NCI-H2227 (cell line): ENCODE results near the gene GAL.

Experiments
- DNase-seq: peaks from one replicate; lab custom pipeline; 2025; ENCODE audit not compliant: unreplicated experiment; lab: John Stamatoyannopoulos, UW

Gene GAL

DNA sequence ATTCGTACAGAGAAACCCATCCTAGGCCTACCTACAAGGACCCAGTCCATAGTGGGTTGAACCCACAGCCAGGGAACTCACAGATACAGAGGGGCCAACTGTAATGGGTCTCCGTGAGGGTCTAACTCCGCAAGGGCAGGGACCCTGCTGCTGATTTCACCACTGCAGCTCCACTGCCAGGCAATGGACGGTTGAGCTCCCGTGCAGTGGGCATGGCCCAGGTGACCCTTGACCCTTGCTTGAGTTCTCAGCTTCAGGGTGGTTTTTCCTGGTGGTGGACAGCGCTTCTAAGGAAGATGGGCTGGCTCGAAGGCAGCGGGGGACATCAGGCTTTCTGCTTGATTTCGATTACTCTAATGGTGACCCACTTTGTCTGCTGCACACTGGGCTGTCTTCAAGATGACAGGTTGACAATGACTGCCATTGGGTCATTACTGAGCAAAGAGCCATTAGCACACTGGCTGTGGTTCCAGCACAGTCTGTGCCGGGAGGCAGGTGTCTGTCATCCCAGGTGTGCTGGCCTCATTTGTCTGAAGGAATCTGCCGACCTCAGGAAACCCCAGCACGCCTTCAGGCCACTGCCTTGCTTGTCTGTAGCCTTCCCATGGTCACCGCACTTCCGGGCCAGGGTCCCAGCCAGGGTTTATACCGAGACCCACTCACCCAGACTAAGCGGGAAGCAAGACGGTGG is 3.7 kb upstream of the GAL start:
- no peak for DNase-seq

DNA sequence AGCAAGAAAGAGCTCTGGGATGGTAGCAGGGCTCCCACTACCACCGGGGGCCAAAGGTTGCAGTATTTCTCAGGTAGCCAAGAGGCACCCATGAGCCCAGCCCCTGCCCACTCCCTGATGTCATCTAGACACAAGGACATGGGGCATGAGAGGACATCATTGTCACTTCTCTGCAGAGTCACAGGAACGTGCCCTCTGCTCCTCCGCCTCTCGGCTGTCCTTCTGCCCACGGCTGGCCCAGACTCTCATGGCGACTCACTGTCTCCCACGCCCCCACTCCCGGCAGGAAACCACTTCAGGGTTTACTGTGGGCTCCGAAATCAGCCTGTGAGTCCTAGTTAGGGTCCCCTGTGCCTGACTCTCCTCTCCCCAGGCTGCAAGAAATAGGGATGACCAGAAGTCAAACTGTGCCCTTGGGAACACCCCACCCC is 1.8 kb upstream of the GAL start:
- no peak for DNase-seq

DNA sequence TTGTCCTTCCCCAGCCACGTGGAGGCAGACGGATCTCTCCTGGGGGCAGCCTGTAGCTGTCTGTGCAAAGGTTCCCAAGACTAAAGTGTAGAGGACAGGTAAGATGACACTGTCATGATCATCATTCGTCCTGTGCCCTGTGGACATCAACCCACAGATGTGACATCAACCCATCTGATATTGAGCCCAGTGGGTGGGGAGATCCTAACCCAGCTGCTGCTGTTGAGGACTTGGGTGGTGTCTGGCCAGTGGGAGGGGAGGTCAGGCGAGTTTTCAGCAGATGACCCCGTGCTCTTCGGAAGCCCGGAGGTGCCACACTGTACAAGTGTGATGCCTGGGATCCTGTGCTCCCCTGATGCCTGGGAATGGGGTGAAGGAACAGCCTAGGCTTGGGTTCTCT is 1.2 kb upstream of the GAL start:
- DNase-seq = no peak

DNA sequence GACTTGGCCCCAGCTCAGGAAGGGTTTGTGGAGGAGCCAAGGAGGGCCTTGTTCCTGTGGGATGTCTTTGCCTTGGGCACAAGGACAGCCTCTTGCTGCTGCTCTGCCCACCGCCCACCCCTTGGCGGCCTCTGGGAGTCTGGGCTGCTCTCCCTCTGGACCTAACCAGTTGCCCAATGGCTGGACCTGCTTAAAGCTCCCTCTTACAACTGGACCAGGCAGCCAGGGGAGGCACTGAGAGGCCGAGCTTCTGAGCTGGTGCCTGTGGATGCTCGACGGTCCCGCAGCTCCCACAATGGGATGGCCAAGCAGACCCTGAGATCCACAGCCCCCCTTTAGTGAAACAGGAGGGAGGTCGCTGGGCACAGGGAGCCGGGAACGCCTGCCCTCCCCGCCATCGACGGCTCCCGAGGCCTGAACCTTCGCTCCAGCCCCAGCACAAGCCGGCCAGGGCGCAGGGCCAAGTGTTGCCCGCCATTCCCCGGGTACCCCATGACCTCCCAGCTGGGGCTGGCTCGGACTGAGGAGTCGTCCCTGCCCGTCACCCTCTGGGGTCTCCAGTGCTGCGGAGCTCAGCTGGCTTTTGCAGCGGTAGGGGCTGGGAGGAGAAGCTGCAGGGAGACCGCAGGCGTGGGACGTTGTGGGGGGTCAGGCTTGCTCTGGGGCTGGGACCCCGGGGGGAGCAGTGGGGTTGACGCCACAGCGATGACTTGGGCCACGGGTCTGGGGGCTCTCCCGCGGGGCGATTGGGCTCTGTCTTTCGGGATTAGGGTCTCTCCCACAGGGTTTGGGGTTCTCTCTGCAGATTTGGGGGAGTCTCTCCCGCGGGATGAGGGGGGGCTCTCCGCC is 584 bp upstream of the GAL start:
- no peak for DNase-seq

DNA sequence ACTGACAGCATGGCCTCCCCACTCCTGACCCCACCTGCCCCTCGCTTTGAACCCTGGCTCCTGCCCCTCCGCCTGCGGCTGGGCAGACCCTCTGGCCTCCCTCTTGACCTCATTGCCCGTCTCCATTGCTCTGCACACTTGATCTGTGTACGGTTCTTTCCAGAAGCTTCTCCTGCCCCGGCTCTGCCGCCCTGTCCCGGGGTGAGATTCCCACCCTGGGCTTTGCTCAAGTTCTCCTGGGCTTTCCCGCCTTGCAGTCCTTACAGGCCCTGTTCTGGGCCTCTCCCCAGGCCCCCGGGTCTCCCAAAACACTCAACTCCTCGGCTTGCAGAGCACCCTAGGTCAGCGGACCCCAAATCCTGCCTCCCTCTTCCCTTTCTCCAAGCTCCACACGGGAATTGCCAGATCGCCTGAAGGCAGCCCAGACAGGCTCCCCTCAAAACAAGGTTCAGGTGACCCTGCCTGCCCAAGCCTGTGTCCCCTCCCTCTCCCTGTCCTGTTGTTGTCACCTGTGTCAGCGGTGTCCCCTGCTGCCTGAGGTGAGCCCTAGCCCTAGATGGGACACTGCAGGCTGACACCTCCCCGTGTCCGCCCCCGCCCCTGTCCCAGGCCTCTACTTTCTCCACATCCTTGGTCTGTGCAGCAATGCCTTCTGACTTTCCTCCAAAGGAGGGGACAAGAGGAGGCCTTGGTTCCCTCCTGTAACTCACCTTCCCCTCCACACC is 1.5 kb downstream of the GAL start:
- no peak for DNase-seq

DNA sequence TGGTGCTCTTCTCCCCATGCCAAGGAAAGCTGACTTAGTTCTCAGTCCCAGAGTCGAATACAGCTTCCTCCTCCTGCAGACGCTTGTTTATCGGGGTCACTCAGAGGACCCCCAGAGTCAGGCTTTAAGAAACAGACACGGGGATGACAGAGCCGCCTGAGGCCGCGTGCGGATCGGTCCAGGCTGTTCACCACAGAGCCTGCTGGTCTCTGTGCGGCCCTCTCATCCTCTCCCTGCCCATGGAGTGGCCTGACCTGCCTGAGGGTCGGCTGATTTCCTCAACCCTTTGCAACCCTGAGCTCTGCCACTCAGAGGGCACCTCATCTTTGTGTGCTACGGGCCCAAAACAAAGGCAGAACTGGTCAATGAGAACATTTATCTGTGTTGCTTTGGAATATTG is 2.1 kb downstream of the GAL start:
- DNase-seq = no peak

DNA sequence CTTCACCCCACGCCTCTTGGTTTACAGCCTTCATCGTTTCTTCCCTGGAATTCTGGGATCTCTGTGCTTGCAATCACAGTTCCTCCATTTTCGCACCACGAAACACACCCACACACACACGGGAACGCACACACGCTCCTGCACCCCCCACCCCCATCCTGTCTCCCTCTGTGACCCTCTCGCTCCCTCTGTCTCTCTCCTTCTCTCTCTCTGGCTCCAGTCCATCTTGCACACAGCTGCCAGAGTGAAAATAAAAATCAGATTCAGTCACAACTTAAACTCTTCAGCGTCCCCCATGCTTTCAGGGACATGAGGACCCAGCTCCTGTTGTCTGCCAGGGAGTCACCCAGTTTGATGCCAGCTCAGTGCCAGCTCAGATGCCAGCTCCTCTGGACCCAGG is 3.0 kb downstream of the GAL start:
- DNase-seq = no peak

DNA sequence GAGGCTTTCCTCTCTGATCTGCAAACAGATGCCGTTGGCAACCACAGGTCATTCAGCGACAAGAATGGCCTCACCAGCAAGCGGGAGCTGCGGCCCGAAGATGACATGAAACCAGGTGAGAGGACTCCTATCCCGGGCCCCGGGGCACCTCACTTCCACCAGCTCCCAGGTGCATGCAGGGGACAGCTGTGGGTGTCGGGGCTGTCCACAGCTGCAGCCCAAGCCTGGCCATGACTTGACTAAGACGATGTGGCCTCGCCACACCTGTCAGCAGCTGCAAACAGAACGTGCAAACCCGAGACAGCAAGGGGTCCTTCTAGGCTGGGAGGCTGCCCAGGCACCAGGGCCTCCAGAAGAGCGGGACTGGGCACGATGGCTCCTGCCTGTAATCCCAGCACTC is 3.6 kb downstream of the GAL start:
- DNase-seq = no peak

DNA sequence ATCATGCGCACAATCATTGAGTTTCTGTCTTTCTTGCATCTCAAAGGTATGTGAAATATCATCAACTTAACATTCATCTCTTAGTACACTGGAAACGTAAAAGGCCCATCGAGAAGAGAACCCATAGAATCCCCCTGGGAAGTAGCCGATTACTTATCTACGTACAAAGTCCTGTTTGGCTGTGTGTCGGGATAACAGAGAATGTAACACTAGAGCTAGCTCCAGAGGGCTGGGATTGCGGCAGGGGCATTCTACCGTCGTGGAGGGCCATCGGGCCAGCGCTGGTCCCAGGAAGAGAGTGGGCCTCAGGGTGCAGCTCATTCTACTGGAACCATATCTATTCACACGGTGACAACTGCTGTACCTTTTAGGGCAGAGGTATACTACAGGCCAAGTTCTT is 4.5 kb downstream of the GAL start:
- no peak for DNase-seq

DNA sequence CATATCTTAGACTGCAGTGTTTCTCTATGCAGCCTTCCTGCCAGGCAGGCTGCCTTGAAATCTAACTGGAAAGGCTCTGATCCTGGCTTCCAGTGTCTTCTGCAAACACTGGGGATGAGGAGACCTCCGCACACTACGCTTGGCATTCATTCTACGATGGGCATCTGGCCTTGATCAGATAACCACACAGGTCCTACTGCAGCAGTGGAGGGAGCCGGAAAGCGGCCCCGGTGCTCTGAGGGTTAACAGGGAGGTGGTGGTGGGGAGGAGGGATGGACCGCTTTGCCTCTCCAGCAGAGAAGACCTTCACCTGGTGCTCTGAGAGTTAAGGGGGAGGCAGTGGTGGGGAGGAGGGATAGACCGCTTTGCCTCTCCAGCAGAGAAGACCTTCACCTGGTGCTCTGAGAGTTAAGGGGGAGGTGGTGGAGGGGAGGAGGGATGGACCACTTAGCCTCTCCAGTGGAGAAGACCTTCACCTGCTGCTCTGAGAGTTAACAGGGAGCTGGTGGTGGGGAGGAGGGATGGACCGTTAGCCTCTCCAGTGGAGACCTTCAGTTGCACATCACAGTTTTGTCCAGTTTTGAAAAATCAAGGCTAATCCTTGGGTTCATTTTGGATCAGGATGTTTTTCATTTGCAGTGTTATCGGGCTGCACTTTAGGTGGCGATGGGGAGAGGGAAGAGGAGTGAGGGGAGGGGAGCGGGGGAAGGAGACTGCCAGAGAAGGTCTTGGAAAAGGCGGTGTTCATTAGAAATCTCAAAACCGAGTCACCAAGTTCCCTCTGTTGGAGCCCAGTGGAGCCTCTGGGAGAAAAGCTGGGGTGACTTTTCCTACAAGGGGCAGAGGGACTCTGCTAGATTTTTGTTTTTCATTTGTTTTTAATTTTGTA is 5.6 kb downstream of the GAL start:
- DNase-seq = no peak

DNA sequence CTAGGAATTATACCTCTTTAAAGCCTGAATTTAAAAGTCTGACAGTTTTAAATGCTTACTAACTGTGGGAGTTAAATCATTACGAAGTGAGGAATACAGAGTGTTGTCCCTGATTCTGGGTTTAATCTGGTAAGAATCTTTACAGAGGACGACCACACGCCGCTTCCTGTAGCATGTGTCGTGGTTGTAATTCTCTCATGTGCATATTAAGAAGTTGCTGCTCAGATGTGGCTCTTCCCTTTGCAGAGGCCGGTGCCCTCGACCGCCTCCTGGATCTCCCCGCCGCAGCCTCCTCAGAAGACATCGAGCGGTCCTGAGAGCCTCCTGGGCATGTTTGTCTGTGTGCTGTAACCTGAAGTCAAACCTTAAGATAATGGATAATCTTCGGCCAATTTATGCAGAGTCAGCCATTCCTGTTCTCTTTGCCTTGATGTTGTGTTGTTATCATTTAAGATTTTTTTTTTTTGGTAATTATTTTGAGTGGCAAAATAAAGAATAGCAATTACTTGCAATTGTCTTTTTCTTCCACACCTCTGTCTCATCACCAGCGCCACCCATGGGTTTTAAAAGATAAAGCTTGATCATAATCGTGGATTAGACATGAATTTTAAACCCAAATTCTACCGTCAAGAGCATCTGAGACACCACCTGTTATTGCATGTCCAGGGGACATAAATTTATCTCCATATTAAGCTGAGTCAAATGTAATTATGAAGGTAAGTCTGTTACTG is 6.5 kb downstream of the GAL start:
- DNase-seq = no peak

DNA sequence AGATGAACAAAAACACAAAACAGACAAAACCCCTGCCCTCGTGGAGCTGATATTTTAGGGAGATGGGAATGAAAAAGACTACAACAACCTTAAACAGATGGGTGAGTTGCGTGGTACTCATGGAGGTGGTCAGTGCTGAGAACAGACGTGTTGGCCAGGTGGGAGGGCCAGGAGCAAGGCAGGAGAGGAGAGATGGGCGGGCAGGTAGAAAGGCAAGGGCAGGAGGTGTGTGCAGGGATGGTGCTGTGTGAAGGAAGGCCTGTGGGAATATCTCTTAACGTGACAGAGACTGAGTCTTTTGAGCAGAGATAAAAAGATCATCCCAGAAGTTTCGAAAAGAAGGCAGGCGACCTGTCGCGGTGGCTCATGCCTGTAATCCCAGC is 7.0 kb downstream of the GAL start:
- DNase-seq = no peak

DNA sequence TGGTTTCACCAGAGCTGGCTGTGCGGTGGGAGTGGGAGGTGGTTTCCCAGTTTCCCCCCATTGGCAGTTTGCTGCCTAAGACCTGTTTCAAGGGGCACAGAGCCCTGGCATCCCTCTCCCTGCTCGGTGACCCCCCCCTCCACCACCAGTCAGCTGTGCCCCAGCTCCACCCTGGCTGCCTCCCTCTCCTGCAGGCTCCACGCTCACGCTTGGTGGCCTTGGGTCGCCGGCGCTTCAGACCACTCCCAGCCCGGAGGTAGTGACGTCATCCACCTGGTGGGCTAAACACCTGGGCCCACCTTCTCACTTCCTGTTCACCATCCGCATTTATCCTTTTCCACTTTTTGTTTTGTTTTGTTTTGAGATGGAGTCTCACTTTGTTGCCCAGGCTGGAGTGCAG is 7.8 kb downstream of the GAL start:
- DNase-seq = no peak

DNA sequence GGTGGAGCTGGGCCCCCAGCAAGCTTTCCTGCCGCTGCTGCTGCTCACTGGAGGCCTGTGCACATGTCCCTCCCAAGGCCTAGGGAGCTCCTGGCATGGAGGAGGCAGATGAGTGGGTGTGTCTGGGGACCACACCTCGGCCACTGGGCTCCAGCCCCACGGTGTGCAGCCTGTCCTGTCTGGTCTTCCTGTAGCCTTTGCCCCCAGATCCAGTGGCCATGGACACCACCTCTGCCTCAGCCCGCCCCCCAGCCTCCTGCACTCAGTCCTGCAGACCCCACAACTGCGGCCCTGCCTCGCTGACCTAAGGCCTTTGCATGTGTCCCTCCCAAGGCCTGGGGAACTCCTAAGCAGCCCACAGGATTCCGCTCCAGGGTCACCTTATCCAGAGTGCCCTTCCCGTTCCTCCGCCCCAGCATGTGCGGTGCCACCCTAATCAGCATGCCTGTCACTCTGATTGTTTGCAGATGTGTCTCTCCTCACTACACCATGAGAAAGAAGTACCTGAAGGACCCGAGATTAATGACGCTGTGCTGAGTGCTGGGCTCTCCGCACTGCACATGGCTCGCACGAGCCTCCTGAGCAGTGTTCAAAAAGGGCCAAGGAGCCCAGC is 8.6 kb downstream of the GAL start:
- no peak for DNase-seq

DNA sequence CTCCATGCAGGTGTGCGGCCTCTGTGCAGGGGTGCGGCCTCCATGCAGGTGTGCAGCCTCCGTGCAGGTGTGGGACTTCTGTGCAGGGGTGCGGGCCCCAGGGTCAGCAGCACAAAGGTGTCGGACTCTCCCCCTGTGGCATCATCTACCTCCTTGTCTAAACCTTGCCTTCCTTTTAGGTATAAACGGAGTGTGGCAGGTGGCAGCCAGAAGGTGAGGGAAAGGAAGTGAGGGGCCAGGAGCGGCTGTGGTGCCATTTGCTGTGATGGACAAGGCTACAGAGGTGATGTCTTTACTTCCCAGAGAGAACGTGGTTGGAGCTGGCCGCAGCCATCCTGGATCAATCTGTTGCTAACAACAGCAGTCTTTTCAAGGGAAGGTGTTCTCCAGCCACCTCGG is 9.1 kb downstream of the GAL start:
- no peak for DNase-seq

DNA sequence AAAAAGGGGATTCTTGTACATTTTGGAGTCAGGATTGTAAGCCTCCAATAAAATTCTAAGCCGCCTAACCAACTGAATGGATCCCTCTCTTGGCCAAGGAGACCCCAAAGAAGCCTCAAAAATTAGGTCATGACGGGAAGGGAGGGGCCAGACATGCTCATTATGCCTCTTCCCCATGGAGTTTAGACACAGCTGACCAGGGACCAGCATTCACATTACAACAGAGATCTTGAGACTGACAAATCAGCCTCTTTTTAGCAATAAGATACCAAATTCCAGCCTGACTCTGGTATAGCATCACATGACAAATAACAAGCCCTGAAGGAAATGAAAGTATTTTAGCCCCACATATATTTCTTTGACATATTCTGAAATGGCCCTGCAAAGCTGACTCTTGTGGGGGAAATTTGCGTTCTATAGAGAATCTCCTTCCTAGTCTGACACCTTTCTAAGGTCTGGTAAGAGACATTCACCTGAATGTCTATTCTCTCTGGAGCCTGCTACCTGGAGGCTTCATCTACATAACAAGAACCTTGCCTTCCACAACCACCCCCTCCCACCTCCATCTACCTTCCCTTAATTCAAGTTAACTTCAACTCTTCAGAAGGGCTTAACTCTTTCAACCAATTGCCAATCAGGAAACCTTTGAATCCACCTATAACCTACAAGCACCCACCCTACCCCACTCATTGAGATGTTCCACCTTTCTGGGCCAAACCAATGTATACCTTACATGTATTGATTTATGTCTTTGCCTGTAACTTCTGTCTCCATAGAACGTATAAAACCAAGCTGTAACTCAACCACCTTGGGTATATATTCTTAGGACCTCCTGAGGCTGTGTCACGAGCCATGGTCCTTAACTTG is 10.3 kb downstream of the GAL start:
- no peak for DNase-seq

DNA sequence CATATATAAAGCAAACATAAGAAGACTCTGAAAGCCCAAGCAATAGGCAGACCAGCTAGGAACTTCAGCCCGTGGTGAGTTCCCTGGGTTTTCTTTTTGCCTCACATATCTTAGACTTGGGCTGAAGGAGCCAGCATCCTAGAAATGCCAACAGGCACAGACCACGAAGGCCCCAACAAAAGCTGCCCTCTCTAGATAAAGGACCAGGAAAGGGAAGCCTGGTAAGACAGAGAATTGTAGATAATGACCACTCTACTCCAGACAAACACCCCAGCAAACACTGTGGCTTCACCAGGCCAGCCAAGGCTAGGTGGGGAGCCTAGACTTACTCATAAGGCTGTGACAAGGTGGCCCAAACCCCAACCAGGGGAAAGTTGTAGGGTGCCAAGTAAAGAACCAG is 11.2 kb downstream of the GAL start:
- no peak for DNase-seq

DNA sequence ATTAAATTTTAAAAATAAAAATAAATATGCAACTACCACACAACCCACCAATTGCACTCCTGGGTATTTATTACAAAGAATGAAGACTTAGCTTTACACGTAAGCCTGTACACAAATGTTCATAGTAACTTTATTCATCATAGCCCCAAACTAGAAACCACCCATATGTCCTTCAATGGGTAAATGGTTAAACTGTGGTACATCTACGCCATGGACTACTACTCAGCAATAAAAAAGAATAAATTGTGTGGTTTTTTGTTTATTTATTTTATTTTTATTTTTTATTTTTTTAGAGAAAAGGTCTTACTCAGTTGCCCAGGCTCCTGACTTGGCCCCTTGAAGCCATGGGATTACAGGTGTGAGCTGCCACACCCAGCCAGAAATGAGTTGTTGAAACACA is 14.6 kb downstream of the GAL start:
- no peak for DNase-seq

DNA sequence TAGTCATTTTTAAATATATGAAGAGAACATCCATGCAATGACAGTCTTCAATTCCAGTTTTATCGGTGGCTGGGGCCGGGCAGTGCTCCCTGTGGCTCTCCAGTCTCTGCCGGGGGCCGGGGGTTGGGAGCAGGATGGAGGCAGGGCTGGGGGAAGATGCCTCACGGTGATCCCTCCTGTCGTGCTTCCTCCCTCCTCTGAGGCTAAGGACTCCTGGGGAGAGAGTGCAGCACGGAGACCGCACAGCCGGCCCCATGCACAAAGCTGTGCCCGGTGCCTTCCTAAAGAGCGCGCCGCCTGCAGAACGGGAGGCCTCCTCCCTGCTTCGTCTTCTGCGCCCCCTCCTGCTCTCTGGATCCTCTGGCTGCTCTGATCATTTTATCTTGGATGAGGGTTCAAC is 20.5 kb downstream of the GAL start:
- DNase-seq = peak; percentile 27
